ENCODE measurements around the gene RPAIN. TPM values are rescaled to one million over a fixed set of nuclear protein-coding genes. Genes with fewer than 3 reads are reported as not detected.

RPAIN gene
- total and polyA plus RNA-seq, 2 of the 13 experiments (the other 11 are each of a cell fraction or from before 2014, with no cell fraction given), result 42.1 to 58.5 TPM

GRCh38 chr17:5446786-5447185 lies 26.8 kb downstream of the RPAIN start (continued):
- TF ChIP-seq ZNF350 (CRISPR knock-in tag; IDR thresholded peaks at IDR 0.05; ENCODE audit: borderline replicate concordance, low read depth) (no peak), GLMP (CRISPR knock-in tag; IDR thresholded peaks at IDR 0.05; ENCODE audit: borderline replicate concordance) (no peak), HMG20B (CRISPR knock-in tag; conservative IDR thresholded peaks at IDR 0.05) (no peak), RFXANK (CRISPR knock-in tag; IDR thresholded peaks at IDR 0.05) (no peak), NR2F2 (IDR thresholded peaks at IDR 0.05; ENCODE audit: borderline replicate concordance, low read depth) (no peak)

- WGBS (ENCODE audit: low lambda C conversion rate), result 3% methylated on average over 10 of the region's 10 CpGs
- ATAC-seq (peak; percentile 60), DNase-seq (ENCODE audit: low spot score) (peak; percentile 94), FAIRE-seq (peak; percentile 92)
- Histone ChIP-seq H2AFZ (ENCODE audit: low read length) (no peak overlapping the region), H3K9ac (ENCODE audit: insufficient read depth, low read depth, low read length) (peak overlapping the region; percentile 84), H3K9me3 (ENCODE audit: low read length) (no peaks in the 10 kb centered on the region), H3K27ac (ENCODE audit: extremely low read length, insufficient read depth, low read length) (peak overlapping the region; percentile 91), H3K79me2 (ENCODE audit: insufficient read depth, low read length) (peaks cover 63% of the 10 kb centered on the region), H3K4me1 (ENCODE audit: insufficient read depth, low read length) (peaks cover 38% of the 10 kb centered on the region), H3K4me3 (replicated peaks in 1 of 3; ENCODE audit: insufficient read depth in 1 of 3, low read depth in 2 of 3, low read length in 3 of 3) (peak overlapping the region; percentile 53 to 91 (median 68)), H4K20me1 (ENCODE audit: insufficient read depth, low read length) (0 out of 2 replicates have a peak, but pooled peaks cover 10% of the 10 kb centered on the region), H3K36me3 (replicated peaks in 1 of 2; ENCODE audit: control insufficient read depth in 1 of 2, insufficient read depth in 2 of 2, low read length in 2 of 2) (peaks cover 10 to 29% of the 10 kb centered on the region in 2 experiments; a peak in 4 of 5 replicates), H3K27me3 (ENCODE audit: control insufficient read depth in 1 of 2, insufficient read depth in 2 of 2, low read length in 2 of 2) (no peaks in the 10 kb centered on the region; a peak in 1 of 5 replicates), H3K4me2 (ENCODE audit: low read depth, low read length) (peak overlapping the region; percentile 98)
- BruUV-seq (replicated peaks), result no TSS peak
- POLR2A ChIA-PET, result interaction anchor here (1.5 to 2.6 kb wide), 4 partner anchors 22 to 46 kb away, joined by 3 to 25 read pairs (median 11); partner anchors contain the start of genes C1QBP, DERL2, MIS12 and NUP88
- intact Hi-C loops (cut with micrococcal nuclease; ENCODE audit: unreplicated experiment), result loop anchor here (2.0 kb wide), 1 partner anchor 26 kb away; the partner anchor contains the start of gene C1QBP
- CTCF ChIA-PET (ENCODE audit: low intra/inter-chr PET ratio, low total read pairs), result interaction anchor here (1.0 kb wide), 1 partner anchor 26 kb away, joined by 3 read pairs; the partner anchor contains the start of gene C1QBP
- in situ Hi-C loops (cut with HindIII; ENCODE audit: extremely low pct_ligation_motif_present, low pct_unique_long_range_greater_than_20kb), result no loop called here
- TF ChIP-seq MED1 (CRISPR knock-in tag; IDR thresholded peaks at IDR 0.05) (0 out of 2 replicates have a peak, but pooled peaks have one; percentile 30), PHF8 (CRISPR knock-in tag; IDR thresholded peaks at IDR 0.05) (peak; percentile 19; the same call in 1 of the 2 replicates), HNF1A (IDR thresholded peaks at IDR 0.05; ENCODE audit: low read depth) (no peak), HNF1A (CRISPR knock-in tag; IDR thresholded peaks at IDR 0.05; ENCODE audit: borderline replicate concordance) (0 out of 2 replicates have a peak, but pooled peaks have one; percentile 19), HNF4G (IDR thresholded peaks at IDR 0.05; ENCODE audit: borderline replicate concordance, low read depth, low read length) (peak; percentile 33; the same call in 1 of the 2 replicates), HNF4G (CRISPR knock-in tag; IDR thresholded peaks at IDR 0.05; ENCODE audit: borderline replicate concordance, low read depth) (no peak), SALL2 (CRISPR knock-in tag; IDR thresholded peaks at IDR 0.05) (0 out of 2 replicates have a peak, but pooled peaks have one; percentile 26), NFE2L2 (IDR thresholded peaks at IDR 0.05; ENCODE audit: low read length) (no peak), CREM (IDR thresholded peaks at IDR 0.05) (peak; percentile 62; the same call in 1 of the 2 replicates), CREM (CRISPR knock-in tag; IDR thresholded peaks at IDR 0.05) (no peak), SMAD3 (CRISPR knock-in tag; IDR thresholded peaks at IDR 0.05) (no peak), TCF7 (IDR thresholded peaks at IDR 0.05; ENCODE audit: low read depth) (peak; percentile 66; the same call in 1 of the 2 replicates), DRAP1 (CRISPR knock-in tag; IDR thresholded peaks at IDR 0.05) (no peak)
Observed at GRCh38 chr17:5464717-5465507, 44.9 kb downstream of the RPAIN start.
